ENCODE data around the gene ZNF318.

Gene ZNF318

GRCh38 chr6:43378631-43379030, 9.2 kb upstream of the ZNF318 start:
- H3K4me1 ChIP-seq (ENCODE audit: control insufficient read depth in 1 of 2, insufficient read depth in 2 of 2, low read length in 2 of 2), result no peaks in the 10 kb centered on the region
- no peak overlapping the region for H3K18ac ChIP-seq (ENCODE audit: low read length)
- no peaks in the 10 kb centered on the region for H3K27me3 ChIP-seq (ENCODE audit: insufficient read depth, low read length)
- no peak overlapping the region for H3K9ac ChIP-seq (ENCODE audit: low read length)
- H3K79me2 ChIP-seq (ENCODE audit: control insufficient read depth, insufficient read depth, low read length, poor library complexity), result no peaks in the 10 kb centered on the region
- H4K91ac ChIP-seq (ENCODE audit: low read depth, low read length), result no peak overlapping the region
- no peak overlapping the region for H2BK12ac ChIP-seq (ENCODE audit: low read length)
- H3K23ac ChIP-seq (ENCODE audit: low read length), result no peak overlapping the region
- no peaks in the 10 kb centered on the region for H3K36me3 ChIP-seq (ENCODE audit: control insufficient read depth in 1 of 2, insufficient read depth in 2 of 2, low read length in 2 of 2)
- no peak overlapping the region for H2AFZ ChIP-seq (ENCODE audit: insufficient read depth, low read length, poor library complexity)
- H4K8ac ChIP-seq (ENCODE audit: low read depth, low read length), result no peak overlapping the region
- no peak for DNase-seq
- H2BK120ac ChIP-seq (ENCODE audit: insufficient read depth, low read length, poor library complexity), result no peak overlapping the region
- H4K12ac ChIP-seq (ENCODE audit: low read depth, low read length), result no peak overlapping the region
- H3K4me3 ChIP-seq (ENCODE audit: low read depth, low read length), result no peak overlapping the region
- no peak overlapping the region for H2AK5ac ChIP-seq (ENCODE audit: low read length)
- no peaks in the 10 kb centered on the region for H3K79me1 ChIP-seq (ENCODE audit: low read length)
- H3K4me2 ChIP-seq (ENCODE audit: low read length), result no peak overlapping the region
- no peak overlapping the region for H3K27ac ChIP-seq (ENCODE audit: low read depth, low read length)
- H3K4ac ChIP-seq (ENCODE audit: low read depth, low read length), result no peak overlapping the region
- no peak overlapping the region for H3K14ac ChIP-seq (ENCODE audit: low read length)
- H3K9me3 ChIP-seq (ENCODE audit: insufficient read depth, low read depth, low read length), result no peaks in the 10 kb centered on the region
- no CpG with 5 or more reads among the region's 3 CpGs for WGBS (ENCODE audit: extremely low coverage, insufficient coverage, insufficient read length)
- no peak overlapping the region for H2BK5ac ChIP-seq (ENCODE audit: low read depth, low read length, poor library complexity)

GRCh38 chr6:43377710-43378229, 8.3 kb upstream of the ZNF318 start:
- DNase-seq, result no peak
- Histone ChIP-seq H2AFZ (ENCODE audit: insufficient read depth, low read length, poor library complexity) (no peak overlapping the region), H2AK5ac (ENCODE audit: low read length) (no peak overlapping the region), H3K36me3 (ENCODE audit: control insufficient read depth in 1 of 2, insufficient read depth in 2 of 2, low read length in 2 of 2) (no peaks in the 10 kb centered on the region), H3K4ac (ENCODE audit: low read depth, low read length) (no peak overlapping the region), H3K4me2 (ENCODE audit: low read length) (no peak overlapping the region), H3K27me3 (ENCODE audit: insufficient read depth, low read length) (no peaks in the 10 kb centered on the region), H4K12ac (ENCODE audit: low read depth, low read length) (no peak overlapping the region), H3K4me1 (ENCODE audit: control insufficient read depth in 1 of 2, insufficient read depth in 2 of 2, low read length in 2 of 2) (no peaks in the 10 kb centered on the region), H3K18ac (ENCODE audit: low read length) (no peak overlapping the region), H2BK12ac (ENCODE audit: low read length) (no peak overlapping the region), H4K8ac (ENCODE audit: low read depth, low read length) (no peak overlapping the region), H3K4me3 (ENCODE audit: low read depth, low read length) (no peak overlapping the region), H3K9me3 (ENCODE audit: insufficient read depth, low read depth, low read length) (no peaks in the 10 kb centered on the region), H3K23ac (ENCODE audit: low read length) (peak overlapping the region; percentile 28), H2BK120ac (ENCODE audit: insufficient read depth, low read length, poor library complexity) (no peak overlapping the region), H3K9ac (ENCODE audit: low read length) (no peak overlapping the region), H3K14ac (ENCODE audit: low read length) (no peak overlapping the region), H2BK5ac (ENCODE audit: low read depth, low read length, poor library complexity) (no peak overlapping the region), H3K79me2 (ENCODE audit: control insufficient read depth, insufficient read depth, low read length, poor library complexity) (no peaks in the 10 kb centered on the region), H3K27ac (ENCODE audit: low read depth, low read length) (no peak overlapping the region), H4K91ac (ENCODE audit: low read depth, low read length) (no peak overlapping the region), H3K79me1 (ENCODE audit: low read length) (no peaks in the 10 kb centered on the region)
- WGBS (ENCODE audit: extremely low coverage, insufficient coverage, insufficient read length), result no CpG with 5 or more reads among the region's 2 CpGs

GRCh38 chr6:43376551-43376981, 7.1 kb upstream of the ZNF318 start:
- H4K8ac ChIP-seq (ENCODE audit: low read depth, low read length), result no peak overlapping the region
- H3K18ac ChIP-seq (ENCODE audit: low read length), result no peak overlapping the region
- no peak overlapping the region for H3K27ac ChIP-seq (ENCODE audit: low read depth, low read length)
- no peaks in the 10 kb centered on the region for H3K36me3 ChIP-seq (ENCODE audit: control insufficient read depth in 1 of 2, insufficient read depth in 2 of 2, low read length in 2 of 2)
- no peak overlapping the region for H3K4me3 ChIP-seq (ENCODE audit: low read depth, low read length)
- H2BK12ac ChIP-seq (ENCODE audit: low read length), result no peak overlapping the region
- no peaks in the 10 kb centered on the region for H3K27me3 ChIP-seq (ENCODE audit: insufficient read depth, low read length)
- peak; percentile 88 to 91 for DNase-seq
- no peaks in the 10 kb centered on the region for H3K79me1 ChIP-seq (ENCODE audit: low read length)
- no peak overlapping the region for H2AK5ac ChIP-seq (ENCODE audit: low read length)
- H3K9ac ChIP-seq (ENCODE audit: low read length), result no peak overlapping the region
- no peak overlapping the region for H3K4ac ChIP-seq (ENCODE audit: low read depth, low read length)
- H3K9me3 ChIP-seq (ENCODE audit: insufficient read depth, low read depth, low read length), result no peaks in the 10 kb centered on the region
- H4K12ac ChIP-seq (ENCODE audit: low read depth, low read length), result no peak overlapping the region
- no peak overlapping the region for H2BK120ac ChIP-seq (ENCODE audit: insufficient read depth, low read length, poor library complexity)
- no peak overlapping the region for H2AFZ ChIP-seq (ENCODE audit: insufficient read depth, low read length, poor library complexity)
- H3K23ac ChIP-seq (ENCODE audit: low read length), result no peak overlapping the region
- no peak overlapping the region for H2BK5ac ChIP-seq (ENCODE audit: low read depth, low read length, poor library complexity)
- H4K91ac ChIP-seq (ENCODE audit: low read depth, low read length), result no peak overlapping the region
- H3K14ac ChIP-seq (ENCODE audit: low read length), result no peak overlapping the region
- no peaks in the 10 kb centered on the region for H3K4me1 ChIP-seq (ENCODE audit: control insufficient read depth in 1 of 2, insufficient read depth in 2 of 2, low read length in 2 of 2)
- H3K4me2 ChIP-seq (ENCODE audit: low read length), result no peak overlapping the region
- no CpG with 5 or more reads among the region's 1 CpG for WGBS (ENCODE audit: extremely low coverage, insufficient coverage, insufficient read length)
- no peaks in the 10 kb centered on the region for H3K79me2 ChIP-seq (ENCODE audit: control insufficient read depth, insufficient read depth, low read length, poor library complexity)

GRCh38 chr6:43375693-43376092, 6.2 kb upstream of the ZNF318 start:
- no peak overlapping the region for H2AK5ac ChIP-seq (ENCODE audit: low read length)
- no peak overlapping the region for H3K27ac ChIP-seq (ENCODE audit: low read depth, low read length)
- no peak for DNase-seq
- no peak overlapping the region for H2BK120ac ChIP-seq (ENCODE audit: insufficient read depth, low read length, poor library complexity)
- H3K4me3 ChIP-seq (ENCODE audit: low read depth, low read length), result no peak overlapping the region
- H2AFZ ChIP-seq (ENCODE audit: insufficient read depth, low read length, poor library complexity), result no peak overlapping the region
- no peak overlapping the region for H3K4ac ChIP-seq (ENCODE audit: low read depth, low read length)
- H2BK5ac ChIP-seq (ENCODE audit: low read depth, low read length, poor library complexity), result no peak overlapping the region
- H3K23ac ChIP-seq (ENCODE audit: low read length), result no peak overlapping the region
- H4K8ac ChIP-seq (ENCODE audit: low read depth, low read length), result no peak overlapping the region
- no peaks in the 10 kb centered on the region for H3K9me3 ChIP-seq (ENCODE audit: insufficient read depth, low read depth, low read length)
- H2BK12ac ChIP-seq (ENCODE audit: low read length), result no peak overlapping the region
- no peaks in the 10 kb centered on the region for H3K27me3 ChIP-seq (ENCODE audit: insufficient read depth, low read length)
- no CpG with 5 or more reads among the region's 4 CpGs for WGBS (ENCODE audit: extremely low coverage, insufficient coverage, insufficient read length)
- no peaks in the 10 kb centered on the region for H3K79me1 ChIP-seq (ENCODE audit: low read length)
- H3K14ac ChIP-seq (ENCODE audit: low read length), result no peak overlapping the region
- no peak overlapping the region for H4K12ac ChIP-seq (ENCODE audit: low read depth, low read length)
- H3K36me3 ChIP-seq (ENCODE audit: control insufficient read depth in 1 of 2, insufficient read depth in 2 of 2, low read length in 2 of 2), result no peaks in the 10 kb centered on the region
- no peaks in the 10 kb centered on the region for H3K79me2 ChIP-seq (ENCODE audit: control insufficient read depth, insufficient read depth, low read length, poor library complexity)
- H3K9ac ChIP-seq (ENCODE audit: low read length), result no peak overlapping the region
- no peak overlapping the region for H3K18ac ChIP-seq (ENCODE audit: low read length)
- no peak overlapping the region for H3K4me2 ChIP-seq (ENCODE audit: low read length)
- no peak overlapping the region for H4K91ac ChIP-seq (ENCODE audit: low read depth, low read length)
- no peaks in the 10 kb centered on the region for H3K4me1 ChIP-seq (ENCODE audit: control insufficient read depth in 1 of 2, insufficient read depth in 2 of 2, low read length in 2 of 2)
